Astrocyte (in vitro differentiated cells and primary cell): Measurements from ENCODE around the gene POLR1D. TPM values are rescaled to one million over a fixed set of nuclear protein-coding genes. Genes with fewer than 3 reads are reported as not detected.

ENCODE experiments used
- DNase-seq: peaks from one replicate; pipeline ENCODE4 v3.0.0-alpha.2; 2010; ENCODE audit warnings: low read depth
- FAIRE-seq: peaks from 2 replicates; lab custom pipeline; 2011; peaks lifted over from hg19 to GRCh38; lab: Jason Lieb, UNC
- H2AFZ ChIP-seq: 2 replicates; pipeline ENCODE4 v1.6.0; 2012; ENCODE audit warnings: low read depth, low read length, inconsistent platforms
- H3K27ac ChIP-seq: 2 replicates; pipeline ENCODE4 v1.5.1; 2011; ENCODE audit warnings: low read depth, low read length, inconsistent platforms
- H3K27me3 ChIP-seq: 2 replicates; pipeline ENCODE4 v1.6.0; 2011; ENCODE audit warnings: low read length, inconsistent platforms; ENCODE audit not compliant: insufficient read depth
- H3K36me3 ChIP-seq: 2 replicates; pipeline ENCODE4 v1.5.1; 2011; ENCODE audit warnings: low read length, inconsistent platforms; ENCODE audit not compliant: insufficient read depth
- H3K4me1 ChIP-seq: 2 replicates; pipeline ENCODE4 v1.5.1; 2011; ENCODE audit warnings: low read length, inconsistent platforms; ENCODE audit not compliant: insufficient read depth
- H3K4me2 ChIP-seq: 2 replicates; pipeline ENCODE4 v1.6.0; 2012; ENCODE audit warnings: low read length, inconsistent platforms
- H3K4me3 ChIP-seq: 2 replicates; pipeline ENCODE4 v1.5.1; 2011; ENCODE audit warnings: low read depth, mild to moderate bottlenecking, low read length, inconsistent platforms; ENCODE audit not compliant: insufficient read depth
- H3K79me2 ChIP-seq: 2 replicates; pipeline ENCODE4 v1.6.0; 2012; ENCODE audit warnings: mild to moderate bottlenecking, low read length, inconsistent platforms; ENCODE audit not compliant: insufficient read depth
- H3K9ac ChIP-seq: 2 replicates; pipeline ENCODE4 v1.6.0; 2012; ENCODE audit warnings: mild to moderate bottlenecking, low read length, inconsistent platforms
- H3K9me3 ChIP-seq: 2 replicates; pipeline ENCODE4 v1.5.1; 2012; ENCODE audit warnings: low read depth, mild to moderate bottlenecking, low read length, inconsistent platforms; ENCODE audit not compliant: insufficient read depth
- H4K20me1 ChIP-seq: 2 replicates; pipeline ENCODE4 v1.6.0; 2012; ENCODE audit warnings: low read length, inconsistent platforms; ENCODE audit not compliant: insufficient read depth
- H3K27ac Mint-ChIP-seq: one replicate; pipeline ENCODE4 v1.8.0; 2021; ENCODE audit warnings: mild to moderate bottlenecking, mixed read lengths; ENCODE audit not compliant: unreplicated experiment
- H3K27me3 Mint-ChIP-seq: one replicate; pipeline ENCODE4 v1.8.0; 2021; ENCODE audit warnings: low read depth, mixed read lengths; ENCODE audit not compliant: unreplicated experiment
- H3K36me3 Mint-ChIP-seq: one replicate; pipeline ENCODE4 v1.8.0; 2021; ENCODE audit warnings: low read depth, mixed read lengths; ENCODE audit not compliant: unreplicated experiment
- H3K4me1 Mint-ChIP-seq: one replicate; pipeline ENCODE4 v1.8.0; 2021; ENCODE audit warnings: low read depth, mixed read lengths; ENCODE audit not compliant: unreplicated experiment
- H3K4me3 Mint-ChIP-seq: one replicate; pipeline ENCODE4 v1.8.0; 2021; ENCODE audit warnings: mild to moderate bottlenecking, moderate library complexity, mixed read lengths; ENCODE audit not compliant: unreplicated experiment
- H3K9me3 Mint-ChIP-seq: one replicate; pipeline ENCODE4 v1.8.0; 2021; ENCODE audit warnings: mild to moderate bottlenecking, mixed read lengths; ENCODE audit not compliant: unreplicated experiment
- EZH2 ChIP-seq: IDR thresholded peaks from 2 replicates; pipeline ENCODE4 v1.6.1; 2012; ENCODE audit warnings: mild to moderate bottlenecking, low read length, inconsistent platforms; ENCODE audit not compliant: insufficient read depth
- total RNA-seq: library from RNA; stranded (reverse); gene quantifications from 2 replicates; pipeline ENCODE4 v1.2.1, GENCODE V29; 2021
- TF ChIP-seq, protein P1 (sequence below): IDR thresholded peaks from 2 replicates; pipeline ENCODE4 v1.5.1; 2011; ENCODE audit warnings: low read depth, mild to moderate bottlenecking, inconsistent platforms, low read length, moderate library complexity; ENCODE audit not compliant: insufficient read depth

POLR1D gene
- total RNA-seq, 1 donor from 2014 or later: 118 TPM

DNA sequence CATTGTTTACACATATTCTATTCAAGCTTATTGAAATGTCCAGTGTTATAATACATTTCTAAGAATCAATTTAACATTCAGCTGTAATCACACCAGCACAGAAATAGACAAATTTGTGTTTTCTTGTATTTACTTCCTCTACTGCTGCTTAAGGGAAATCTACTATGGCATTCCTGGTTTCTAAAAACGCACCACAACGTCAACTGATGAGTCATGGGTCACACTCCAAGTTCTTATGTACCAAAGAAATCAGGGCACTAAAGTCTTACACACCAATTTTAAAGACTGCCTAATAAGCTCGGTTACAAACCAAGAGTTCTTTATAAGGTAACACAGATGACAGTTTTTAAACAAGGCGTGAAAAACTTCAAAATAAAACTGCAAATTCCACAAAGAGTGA is 14.6 kb upstream of the POLR1D start:
- FAIRE-seq: peak; percentile 73
- H3K4me1 Mint-ChIP-seq: peaks cover 10% of the 10 kb centered on the region
- peaks cover 26% of the 10 kb centered on the region for H3K79me2 ChIP-seq

DNA sequence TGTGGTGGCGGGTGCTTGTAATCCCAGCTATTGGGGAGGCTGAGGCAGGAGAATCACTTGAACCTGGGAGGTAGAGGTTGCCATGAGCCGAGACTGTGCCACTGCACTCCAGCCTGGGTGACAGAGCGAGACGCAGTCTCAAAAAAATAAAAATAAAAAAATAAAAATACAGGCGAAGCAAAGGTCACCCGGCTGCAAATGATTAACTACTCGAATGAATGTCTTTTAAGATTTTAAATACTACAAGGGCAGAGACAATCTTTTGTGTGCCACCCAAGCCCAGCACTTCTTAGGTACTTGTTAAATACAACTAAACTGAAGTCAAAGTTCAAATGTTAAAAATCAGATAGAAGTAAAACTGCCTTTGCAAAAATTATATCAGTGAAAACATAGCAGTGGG is 8.1 kb upstream of the POLR1D start:
- H3K27ac ChIP-seq: no peak overlapping the region
- H3K4me2 ChIP-seq: no peak overlapping the region
- H3K79me2 ChIP-seq: peaks cover 77% of the 10 kb centered on the region

More for the DNA sequence above, 14.6 kb upstream of the POLR1D start:
- H3K36me3 Mint-ChIP-seq: no peaks in the 10 kb centered on the region
- H3K9me3 ChIP-seq: no peaks in the 10 kb centered on the region
- no peaks in the 10 kb centered on the region for H3K27me3 ChIP-seq
- peak; percentile 82 for DNase-seq
- no peak overlapping the region for H3K27ac Mint-ChIP-seq
- H3K36me3 ChIP-seq: no peaks in the 10 kb centered on the region
- H3K4me3 Mint-ChIP-seq: no peak overlapping the region
- H3K4me1 ChIP-seq: peaks cover 7% of the 10 kb centered on the region
- no peak overlapping the region for H3K27ac ChIP-seq
- no peak overlapping the region for H3K9ac ChIP-seq
- H3K27me3 Mint-ChIP-seq: no peaks in the 10 kb centered on the region
- no peak overlapping the region for H2AFZ ChIP-seq
- no peak overlapping the region for H3K4me3 ChIP-seq
- no peaks in the 10 kb centered on the region for H3K9me3 Mint-ChIP-seq
- H4K20me1 ChIP-seq: peaks cover 30% of the 10 kb centered on the region
- H3K4me2 ChIP-seq: peak overlapping the region; percentile 21
- TF ChIP-seq, protein P1, sequence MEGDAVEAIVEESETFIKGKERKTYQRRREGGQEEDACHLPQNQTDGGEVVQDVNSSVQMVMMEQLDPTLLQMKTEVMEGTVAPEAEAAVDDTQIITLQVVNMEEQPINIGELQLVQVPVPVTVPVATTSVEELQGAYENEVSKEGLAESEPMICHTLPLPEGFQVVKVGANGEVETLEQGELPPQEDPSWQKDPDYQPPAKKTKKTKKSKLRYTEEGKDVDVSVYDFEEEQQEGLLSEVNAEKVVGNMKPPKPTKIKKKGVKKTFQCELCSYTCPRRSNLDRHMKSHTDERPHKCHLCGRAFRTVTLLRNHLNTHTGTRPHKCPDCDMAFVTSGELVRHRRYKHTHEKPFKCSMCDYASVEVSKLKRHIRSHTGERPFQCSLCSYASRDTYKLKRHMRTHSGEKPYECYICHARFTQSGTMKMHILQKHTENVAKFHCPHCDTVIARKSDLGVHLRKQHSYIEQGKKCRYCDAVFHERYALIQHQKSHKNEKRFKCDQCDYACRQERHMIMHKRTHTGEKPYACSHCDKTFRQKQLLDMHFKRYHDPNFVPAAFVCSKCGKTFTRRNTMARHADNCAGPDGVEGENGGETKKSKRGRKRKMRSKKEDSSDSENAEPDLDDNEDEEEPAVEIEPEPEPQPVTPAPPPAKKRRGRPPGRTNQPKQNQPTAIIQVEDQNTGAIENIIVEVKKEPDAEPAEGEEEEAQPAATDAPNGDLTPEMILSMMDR: no peak
- no peak for TF ChIP-seq EZH2

DNA sequence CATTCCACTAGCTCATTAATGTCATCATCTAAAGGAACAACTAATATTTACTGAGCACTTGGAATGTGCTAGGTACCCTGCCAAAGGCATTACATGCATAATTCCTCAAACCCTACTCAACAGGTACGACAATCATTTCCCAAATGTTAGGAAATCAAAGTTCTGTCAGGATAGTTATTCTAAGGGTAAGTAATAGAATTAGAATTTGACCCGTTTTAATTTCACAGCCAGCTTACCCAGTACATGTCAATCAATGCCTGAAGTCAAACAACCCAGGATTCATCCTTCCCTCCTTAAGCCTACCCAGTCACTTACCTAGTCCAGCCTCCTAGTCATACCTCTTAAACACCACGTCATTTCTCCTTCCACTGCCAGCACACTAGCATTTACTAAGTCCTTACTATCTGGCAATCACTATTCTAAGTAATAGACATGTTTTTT is 3.8 kb upstream of the POLR1D start:
- no peak overlapping the region for H3K4me3 ChIP-seq
- no peaks in the 10 kb centered on the region for H3K9me3 ChIP-seq
- no peak for DNase-seq
- no peak for FAIRE-seq
- peaks cover 5% of the 10 kb centered on the region for H3K4me1 ChIP-seq
- H3K79me2 ChIP-seq: peaks cover 73% of the 10 kb centered on the region
- H3K27ac Mint-ChIP-seq: no peak overlapping the region
- H3K9me3 Mint-ChIP-seq: no peaks in the 10 kb centered on the region
- no peaks in the 10 kb centered on the region for H3K27me3 ChIP-seq
- H3K4me3 Mint-ChIP-seq: no peak overlapping the region
- H2AFZ ChIP-seq: no peak overlapping the region
- no peaks in the 10 kb centered on the region for H3K36me3 ChIP-seq
- no peak overlapping the region for H3K9ac ChIP-seq
- TF ChIP-seq, protein P1: no peak
- no peak for TF ChIP-seq EZH2
- peaks cover 46% of the 10 kb centered on the region for H4K20me1 ChIP-seq
- no peaks in the 10 kb centered on the region for H3K27me3 Mint-ChIP-seq
- peaks cover 14% of the 10 kb centered on the region for H3K4me1 Mint-ChIP-seq
- H3K4me2 ChIP-seq: no peak overlapping the region
- H3K27ac ChIP-seq: no peak overlapping the region
- peaks cover 7% of the 10 kb centered on the region for H3K36me3 Mint-ChIP-seq

More for the DNA sequence above, 8.1 kb upstream of the POLR1D start:
- Histone ChIP-seq H3K27me3 (no peaks in the 10 kb centered on the region), H3K9me3 (no peaks in the 10 kb centered on the region), H3K36me3 (no peaks in the 10 kb centered on the region), H2AFZ (no peak overlapping the region), H3K9ac (no peak overlapping the region), H3K4me1 (no peaks in the 10 kb centered on the region), H4K20me1 (peaks cover 45% of the 10 kb centered on the region), H3K4me3 (no peak overlapping the region)
- Mint-ChIP-seq H3K27ac (no peak overlapping the region), H3K9me3 (no peaks in the 10 kb centered on the region), H3K4me1 (peaks cover 8% of the 10 kb centered on the region), H3K27me3 (no peaks in the 10 kb centered on the region), H3K4me3 (no peak overlapping the region), H3K36me3 (peaks cover 4% of the 10 kb centered on the region)
- DNase-seq (no peak), FAIRE-seq (no peak)
- no peak for TF ChIP-seq EZH2
- TF ChIP-seq, protein P1: no peak
